Adrenal gland (tissue), 5 donors: Measurements from ENCODE around the gene RABGAP1.

ENCODE experiments used
- POLR2A ChIP-seq, 2 donors: fragments of 450-650 bp; IDR thresholded peaks; one replicate each; pipeline ENCODE4 v1.6.1; 2017; ENCODE audit warnings: antibody characterized with exemption in 2 of 2, mild to moderate bottlenecking in 2 of 2, moderate library complexity in 1 of 2
- TF ChIP-seq, protein P1 (sequence below), 6 experiments: fragments of 450-650 bp in 4 of 6; fragments of 200-600 bp in 2 of 6; sonication (generic) in 1 of 6; IDR thresholded peaks; 1 replicate in 5 of 6; 2 replicates in 1 of 6; pipeline versions ENCODE4 v1.5.1 to v1.8.0; 2016 to 2021; ENCODE audit warnings: antibody characterized with exemption in 6 of 6, mild to moderate bottlenecking in 2 of 6, moderate library complexity in 1 of 6
- donor health status: DM: no; HTN: no; CAD: no.

DNA sequence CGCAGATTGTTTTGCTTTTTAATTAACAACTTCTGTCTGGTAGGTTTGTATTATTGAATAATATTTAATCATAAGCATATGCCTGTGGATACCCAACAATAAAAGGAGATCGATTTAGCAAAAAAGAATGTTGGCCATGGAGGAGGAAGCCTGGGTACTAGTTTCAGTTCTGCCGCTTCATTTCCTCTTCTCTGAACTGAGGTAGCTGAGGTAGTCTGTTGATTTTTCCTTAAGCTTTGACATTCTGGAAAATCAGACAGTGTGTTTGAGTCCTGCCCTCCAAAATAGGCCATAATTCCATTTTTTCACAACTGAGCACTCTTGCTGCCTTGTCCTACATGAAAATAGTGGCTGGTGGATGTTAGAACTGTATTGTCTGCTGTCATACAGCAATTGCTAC, 86.7 kb downstream of the RABGAP1 start:
- TF ChIP-seq, protein P1, sequence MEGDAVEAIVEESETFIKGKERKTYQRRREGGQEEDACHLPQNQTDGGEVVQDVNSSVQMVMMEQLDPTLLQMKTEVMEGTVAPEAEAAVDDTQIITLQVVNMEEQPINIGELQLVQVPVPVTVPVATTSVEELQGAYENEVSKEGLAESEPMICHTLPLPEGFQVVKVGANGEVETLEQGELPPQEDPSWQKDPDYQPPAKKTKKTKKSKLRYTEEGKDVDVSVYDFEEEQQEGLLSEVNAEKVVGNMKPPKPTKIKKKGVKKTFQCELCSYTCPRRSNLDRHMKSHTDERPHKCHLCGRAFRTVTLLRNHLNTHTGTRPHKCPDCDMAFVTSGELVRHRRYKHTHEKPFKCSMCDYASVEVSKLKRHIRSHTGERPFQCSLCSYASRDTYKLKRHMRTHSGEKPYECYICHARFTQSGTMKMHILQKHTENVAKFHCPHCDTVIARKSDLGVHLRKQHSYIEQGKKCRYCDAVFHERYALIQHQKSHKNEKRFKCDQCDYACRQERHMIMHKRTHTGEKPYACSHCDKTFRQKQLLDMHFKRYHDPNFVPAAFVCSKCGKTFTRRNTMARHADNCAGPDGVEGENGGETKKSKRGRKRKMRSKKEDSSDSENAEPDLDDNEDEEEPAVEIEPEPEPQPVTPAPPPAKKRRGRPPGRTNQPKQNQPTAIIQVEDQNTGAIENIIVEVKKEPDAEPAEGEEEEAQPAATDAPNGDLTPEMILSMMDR (IDR thresholded peaks at IDR 0.05), result no peak
- no peak for TF ChIP-seq POLR2A (IDR thresholded peaks at IDR 0.05)
